T-cell (primary cell): ENCODE results near the gene ZNF211. TPM values are rescaled to one million over a fixed set of nuclear protein-coding genes. Genes with fewer than 3 reads are reported as not detected.
A peak's percentile ranks its signal among the peaks of the same experiment; 100 is the strongest.

Experiments
- ATAC-seq, 4 experiments: fragments of 200-7000 bp in 3 of 4; fragments of 150-1000 bp in 1 of 4; cut with Tn5 transposase; replicated peaks in 1 of 4; 1 replicate in 3 of 4; 2 replicates in 1 of 4; pipeline ENCODE4 v1.10.0; 2021; ENCODE audit warnings: moderate library complexity in 3 of 4, mild to moderate bottlenecking in 2 of 4, moderate number of reproducible peaks in 1 of 4
- CTCF ChIA-PET, 2 donors: fragments of 300-600 bp; sonication (Branson Sonifier 250); formaldehyde crosslinking; loops; one replicate each; lab custom pipeline; 2022; ENCODE audit warnings: antibody characterized with exemption in 2 of 2; lab: Charles Lee
- POLR2A ChIA-PET, 2 donors: fragments of 300-600 bp; sonication (Branson Sonifier 250); formaldehyde crosslinking; loops; one replicate each; lab custom pipeline; 2022; ENCODE audit warnings: antibody characterized with exemption in 2 of 2; lab: Charles Lee
- DNase-seq, 35 experiments: peaks; one replicate each; pipeline versions ENCODE4 v3.0.0 to v3.0.0-alpha.2; 2013 to 2023
- H3K27ac ChIP-seq: one replicate; pipeline ENCODE4 v1.5.1; 2013; ENCODE audit warnings: low read length
- H3K27me3 ChIP-seq, 2 experiments: replicated peaks in 1 of 2; 1 replicate in 1 of 2; 2 replicates in 1 of 2; pipeline versions ENCODE4 v1.6.1 to v1.7.0; 2013; ENCODE audit warnings: low read length in 1 of 2, mixed read lengths in 1 of 2; ENCODE audit not compliant: control insufficient read depth in 2 of 2, insufficient read depth in 2 of 2; ENCODE audit errors: extremely low read depth in 1 of 2
- H3K36me3 ChIP-seq, 2 donors: 1 replicate in 1 of 2; 2 replicates in 1 of 2; pipeline versions ENCODE4 v1.6.1 to v1.7.0; 2013; ENCODE audit warnings: low read length in 1 of 2; ENCODE audit not compliant: control insufficient read depth in 2 of 2, insufficient read depth in 1 of 2; ENCODE audit errors: extremely low read depth in 1 of 2
- H3K4me1 ChIP-seq, 2 experiments: 1 replicate in 1 of 2; 2 replicates in 1 of 2; pipeline versions ENCODE4 v1.6.1 to v1.7.0; 2013; ENCODE audit warnings: low read length in 2 of 2, mixed read lengths in 1 of 2; ENCODE audit not compliant: insufficient read depth in 2 of 2, control insufficient read depth in 1 of 2; ENCODE audit errors: extremely low read depth in 1 of 2
- H3K4me3 ChIP-seq, 2 donors: 1 replicate in 1 of 2; 2 replicates in 1 of 2; pipeline versions ENCODE4 v1.5.1 to v1.7.0; 2013; ENCODE audit warnings: mild to moderate bottlenecking in 2 of 2, low read length in 1 of 2, moderate library complexity in 1 of 2; ENCODE audit not compliant: control insufficient read depth in 1 of 2; ENCODE audit errors: extremely low read depth in 1 of 2
- H3K9me3 ChIP-seq: 2 replicates; pipeline ENCODE4 v1.7.0; 2013
- H3K27ac Mint-ChIP-seq, 2 donors: one replicate each; pipeline ENCODE4 v1.8.0; 2020 to 2021; ENCODE audit warnings: mild to moderate bottlenecking in 2 of 2, mixed read lengths in 2 of 2
- H3K27me3 Mint-ChIP-seq, 2 donors: one replicate each; pipeline ENCODE4 v1.8.0; 2021 to 2022; ENCODE audit warnings: mixed read lengths in 2 of 2
- H3K36me3 Mint-ChIP-seq: one replicate; pipeline ENCODE4 v1.8.0; 2021; ENCODE audit warnings: mixed read lengths
- H3K4me1 Mint-ChIP-seq, 3 donors: one replicate each; pipeline ENCODE4 v1.8.0; 2020 to 2022; ENCODE audit warnings: mixed read lengths in 3 of 3, mild to moderate bottlenecking in 1 of 3
- H3K4me3 Mint-ChIP-seq, 3 donors: one replicate each; pipeline ENCODE4 v1.8.0; 2020 to 2022; ENCODE audit warnings: mild to moderate bottlenecking in 3 of 3, mixed read lengths in 3 of 3, moderate library complexity in 3 of 3
- H3K9me3 Mint-ChIP-seq, 3 donors: one replicate each; pipeline ENCODE4 v1.8.0; 2020 to 2022; ENCODE audit warnings: mixed read lengths in 3 of 3
- WGBS: methylation state at CpG from one replicate; pipeline ENCODE4 v1.1.5; 2013; ENCODE audit warnings: missing lambda C conversion rate; ENCODE audit not compliant: insufficient coverage; 5-methylcytosine and 5-hydroxymethylcytosine counted together
- total RNA-seq, 35 experiments: library from RNA in 6 of 35; stranded (reverse) in 6 of 35; fragments of 120-200 nt in 1 of 35; gene quantifications; one replicate each; pipeline versions ENCODE4 v1.2.1 to v1.2.4 and lab custom pipeline; 2013 to 2026

ZNF211 gene
- total RNA-seq, 5 donors from 2014 or later (not counting 1 experiment from before 2014, with no cell fraction given): 30.7 to 40.5 (median 34.7) TPM

DNA sequence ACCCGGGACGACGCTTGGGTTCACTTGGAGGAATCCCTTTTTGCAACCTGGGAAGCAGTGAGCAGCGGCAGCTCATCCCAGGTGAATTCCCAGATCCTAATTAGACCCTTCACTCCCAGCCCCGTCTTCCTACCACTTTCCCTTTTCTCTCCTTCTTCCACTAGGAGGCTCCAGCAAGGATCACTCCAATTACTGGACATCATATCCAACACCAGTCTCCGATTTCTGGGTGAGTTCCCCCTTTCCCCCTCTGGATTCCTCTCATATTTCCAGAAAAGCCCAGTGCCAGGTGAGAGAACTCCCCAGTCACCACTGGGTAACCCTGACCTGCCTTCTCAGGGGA lies 18.7 kb downstream of the ZNF211 start:
- Histone ChIP-seq H3K27me3 (peaks cover 0 to 7% of the 10 kb centered on the region in 2 experiments), H3K27ac (no peak overlapping the region), H3K36me3 (no peaks in the 10 kb centered on the region), H3K9me3 (no peaks in the 10 kb centered on the region), H3K4me3 (peak overlapping the region in 1 of 2 donors; percentile 5), H3K4me1 (peaks cover 2 to 4% of the 10 kb centered on the region in 2 experiments)
- Mint-ChIP-seq H3K27ac (no peak overlapping the region), H3K9me3 (peaks cover 45 to 71% (median 63%) of the 10 kb centered on the region in 3 donors), H3K4me3 (peak overlapping the region in 1 of 3 donors; percentile 14), H3K4me1 (peaks cover 4 to 9% (median 8%) of the 10 kb centered on the region in 3 donors), H3K27me3 (peaks cover 23 to 29% of the 10 kb centered on the region in 2 donors), H3K36me3 (peaks cover 31% of the 10 kb centered on the region)
- DNase-seq (no peak), ATAC-seq (no peak)
- 80% methylated on average over 6 of the region's 6 CpGs for WGBS
- ChIA-PET POLR2A (no interaction called here), CTCF (no interaction called here)

DNA sequence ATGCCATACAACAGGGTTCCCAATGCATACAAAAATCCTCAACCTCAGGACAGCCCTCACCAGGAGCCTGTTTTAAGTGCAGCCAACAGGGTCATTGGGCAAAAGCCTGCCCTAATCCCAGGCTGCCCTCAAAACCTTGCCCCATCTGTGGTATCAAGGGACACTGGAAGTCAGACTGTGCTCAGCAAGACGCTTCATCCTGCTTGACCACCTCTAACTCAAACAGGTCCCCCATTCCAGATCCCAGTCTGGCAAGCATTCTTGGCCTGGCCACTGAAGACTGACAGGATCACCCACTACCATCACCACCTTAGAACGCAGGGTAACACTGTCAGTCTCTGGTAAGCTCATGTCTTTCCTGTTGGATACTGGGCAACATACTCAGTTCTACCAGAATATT lies 20.7 kb downstream of the ZNF211 start:
- no peaks in the 10 kb centered on the region for H3K36me3 ChIP-seq
- H3K4me3 ChIP-seq: no peak overlapping the region
- 75% methylated on average over 1 of the region's 2 CpGs for WGBS
- CTCF ChIA-PET: no interaction called here
- H3K27ac ChIP-seq: no peak overlapping the region
- H3K36me3 Mint-ChIP-seq: peaks cover 26% of the 10 kb centered on the region
- POLR2A ChIA-PET: no interaction called here
- peaks cover 0 to 7% of the 10 kb centered on the region in 2 experiments for H3K27me3 ChIP-seq
- H3K27ac Mint-ChIP-seq: no peak overlapping the region
- peaks cover 41 to 59% (median 53%) of the 10 kb centered on the region in 3 donors for H3K9me3 Mint-ChIP-seq
- H3K4me1 Mint-ChIP-seq: peaks cover 4 to 9% (median 8%) of the 10 kb centered on the region in 3 donors
- no peak overlapping the region for H3K4me3 Mint-ChIP-seq
- H3K27me3 Mint-ChIP-seq: peaks cover 24 to 33% of the 10 kb centered on the region in 2 donors
- no peaks in the 10 kb centered on the region for H3K9me3 ChIP-seq
- DNase-seq (no peak), ATAC-seq (no peak)
- peaks cover 2 to 4% of the 10 kb centered on the region in 2 experiments for H3K4me1 ChIP-seq

DNA sequence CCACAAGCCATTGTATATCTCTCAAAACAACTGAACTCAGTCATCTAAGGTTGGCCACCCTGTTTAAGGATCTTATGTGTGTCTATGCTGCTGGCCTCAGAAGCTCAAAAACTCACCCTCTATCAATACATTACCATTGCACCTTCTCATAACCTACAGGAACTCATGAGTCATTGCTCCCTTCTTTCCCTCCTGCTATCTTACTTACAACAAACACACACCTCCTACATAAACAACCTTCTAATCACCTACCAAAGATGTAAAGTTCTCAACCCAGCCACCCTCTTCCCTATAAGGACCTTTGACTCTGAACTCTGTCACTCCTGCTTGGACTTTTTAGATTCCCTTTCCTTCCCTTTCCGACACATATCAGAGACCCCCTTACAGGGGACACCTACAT lies 22.5 kb downstream of the ZNF211 start:
- H3K4me1 Mint-ChIP-seq: peaks cover 4 to 9% (median 8%) of the 10 kb centered on the region in 3 donors
- WGBS: 90% methylated on average over 1 of the region's 1 CpG
- POLR2A ChIA-PET: no interaction called here
- DNase-seq (no peak), ATAC-seq (no peak)
- H3K27ac ChIP-seq: no peak overlapping the region
- no peaks in the 10 kb centered on the region for H3K9me3 ChIP-seq
- peaks cover 26% of the 10 kb centered on the region for H3K36me3 Mint-ChIP-seq
- H3K9me3 Mint-ChIP-seq: peaks cover 44 to 54% (median 48%) of the 10 kb centered on the region in 3 donors
- H3K27me3 ChIP-seq: peaks cover 0 to 7% of the 10 kb centered on the region in 2 experiments
- H3K4me3 ChIP-seq: no peak overlapping the region
- H3K4me1 ChIP-seq: peaks cover 2 to 4% of the 10 kb centered on the region in 2 experiments
- CTCF ChIA-PET: no interaction called here
- H3K27ac Mint-ChIP-seq: no peak overlapping the region
- H3K4me3 Mint-ChIP-seq: no peak overlapping the region
- peaks cover 36 to 39% of the 10 kb centered on the region in 2 donors for H3K27me3 Mint-ChIP-seq
- H3K36me3 ChIP-seq: no peaks in the 10 kb centered on the region

DNA sequence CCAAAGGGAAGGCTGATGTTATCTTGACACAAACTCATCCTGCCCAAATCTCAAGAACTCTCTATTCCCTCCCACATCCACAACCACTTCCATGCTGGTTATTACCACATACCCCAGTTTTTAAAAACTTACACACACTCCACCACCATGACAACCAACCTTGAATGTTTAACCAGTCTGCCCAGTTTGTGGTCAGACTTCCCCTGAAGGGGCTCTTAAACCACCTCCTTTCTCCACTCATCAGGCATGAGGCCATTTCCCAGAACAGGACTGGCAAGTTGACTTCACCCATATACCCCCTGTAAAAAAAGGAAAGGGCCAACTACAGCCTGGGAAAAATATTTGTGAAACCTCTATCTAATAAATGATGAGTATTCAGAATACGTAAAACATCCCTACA lies 23.4 kb downstream of the ZNF211 start:
- H3K4me1 Mint-ChIP-seq: peaks cover 3 to 7% (median 7%) of the 10 kb centered on the region in 3 donors
- POLR2A ChIA-PET: no interaction called here
- no peak for DNase-seq
- peaks cover 47 to 52% (median 48%) of the 10 kb centered on the region in 3 donors for H3K9me3 Mint-ChIP-seq
- H3K36me3 Mint-ChIP-seq: peaks cover 26% of the 10 kb centered on the region
- H3K4me1 ChIP-seq: peaks cover 1 to 2% of the 10 kb centered on the region in 2 experiments
- no peaks in the 10 kb centered on the region for H3K9me3 ChIP-seq
- H3K27ac Mint-ChIP-seq: no peak overlapping the region
- H3K4me3 Mint-ChIP-seq: no peak overlapping the region
- WGBS: no CpG with 5 or more reads among the region's 1 CpG
- no peak overlapping the region for H3K27ac ChIP-seq
- peaks cover 0 to 7% of the 10 kb centered on the region in 2 experiments for H3K27me3 ChIP-seq
- peaks cover 44 to 45% of the 10 kb centered on the region in 2 donors for H3K27me3 Mint-ChIP-seq
- ATAC-seq: no peak
- no peaks in the 10 kb centered on the region for H3K36me3 ChIP-seq
- CTCF ChIA-PET: no interaction called here
- H3K4me3 ChIP-seq: no peak overlapping the region

DNA sequence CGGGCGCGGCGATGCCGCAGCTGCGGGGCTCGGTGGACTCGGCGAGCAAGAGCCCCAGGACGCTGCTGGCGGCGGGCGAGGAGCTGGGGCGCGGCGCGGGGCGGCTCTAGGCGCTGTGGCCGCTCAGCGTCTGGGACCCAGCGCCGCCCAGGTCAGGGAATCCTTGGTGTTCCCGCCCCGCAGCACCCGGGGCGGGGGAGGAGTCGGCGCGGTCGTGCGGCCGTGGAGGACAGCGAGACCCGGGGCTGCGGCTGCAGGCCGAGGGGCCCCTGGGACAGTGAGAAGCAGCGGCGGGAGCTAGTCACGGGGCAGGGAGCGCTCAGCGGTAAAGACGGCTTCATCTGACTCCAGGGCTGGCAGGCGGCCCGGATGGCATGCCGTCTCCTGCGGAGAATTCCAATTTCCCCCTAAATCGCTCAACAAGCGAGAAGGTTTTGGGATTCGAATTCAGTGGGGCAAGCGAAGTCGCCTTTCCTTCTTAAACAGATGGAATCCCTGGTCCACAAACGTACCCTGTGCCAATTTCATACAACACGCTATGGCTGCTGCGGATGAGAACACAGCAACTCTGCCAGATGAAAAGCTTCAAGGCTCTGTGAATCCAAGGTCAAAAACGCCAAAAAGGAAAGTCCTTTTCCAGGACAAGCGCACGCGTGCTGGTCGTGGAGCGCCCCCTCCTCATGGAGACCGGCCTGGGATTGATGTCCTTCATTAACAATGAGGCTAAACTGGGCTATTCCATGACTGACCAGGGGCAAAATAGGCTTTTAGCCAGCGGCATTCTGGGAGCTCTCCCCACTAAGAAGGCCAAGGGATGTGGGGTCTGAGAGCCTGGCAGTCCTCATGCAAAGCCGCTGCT lies 31.5 kb downstream of the ZNF211 start:
- Mint-ChIP-seq H3K4me1 (peaks cover 8 to 10% (median 9%) of the 10 kb centered on the region in 3 donors), H3K9me3 (peaks cover 2 to 15% (median 3%) of the 10 kb centered on the region in 3 donors), H3K27me3 (peaks cover 40 to 52% of the 10 kb centered on the region in 2 donors), H3K36me3 (no peaks in the 10 kb centered on the region), H3K4me3 (peak overlapping the region; percentile 28 to 85 (median 62)), H3K27ac (no peak overlapping the region)
- Histone ChIP-seq H3K4me1 (peaks cover 2 to 9% of the 10 kb centered on the region in 2 experiments), H3K27me3 (peaks cover 11 to 51% of the 10 kb centered on the region in 2 experiments), H3K36me3 (no peaks in the 10 kb centered on the region), H3K27ac (no peak overlapping the region), H3K4me3 (peak overlapping the region in 1 of 2 donors; percentile 58), H3K9me3 (no peaks in the 10 kb centered on the region)
- 6% methylated on average over 63 of the region's 64 CpGs for WGBS
- peak in 2 of 35 experiments; percentile 4 to 18 for DNase-seq
- ChIA-PET CTCF (interaction anchor here in 1 of 2 donors (1.3 kb wide), 1 partner anchor 17 kb away, joined by 3 read pairs; the partner anchor contains the start of gene ZNF551), POLR2A (no interaction called here)
- ATAC-seq: peak; percentile 48 to 53 (median 52)

DNA sequence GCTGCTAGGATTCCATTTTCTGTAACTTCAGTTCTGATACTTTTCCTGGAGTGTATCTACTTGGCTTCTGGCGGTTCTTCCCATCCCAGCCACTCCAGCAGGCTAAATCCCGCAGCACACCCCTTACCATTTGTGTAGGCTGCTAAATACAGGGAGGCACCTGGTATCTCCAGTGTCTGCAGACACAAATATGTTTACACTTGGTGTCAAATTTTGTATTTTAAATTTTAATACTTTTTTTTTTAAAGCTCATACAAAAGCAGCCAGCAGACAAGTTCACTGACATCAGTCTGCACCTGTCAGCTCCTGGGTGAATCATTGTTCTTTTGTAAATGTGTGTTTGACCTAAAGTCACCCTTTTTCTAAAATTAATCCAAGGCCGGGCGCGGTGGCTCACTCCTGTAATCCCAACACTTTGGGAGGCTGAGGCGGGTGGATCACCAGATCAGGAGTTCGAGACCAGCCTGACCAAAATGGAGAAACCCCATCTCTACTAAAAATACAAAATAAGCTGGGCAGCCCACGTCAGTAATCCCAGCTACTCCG lies 32.4 kb downstream of the ZNF211 start:
- Mint-ChIP-seq H3K4me3 (peak overlapping the region; percentile 13 to 85 (median 31)), H3K36me3 (no peaks in the 10 kb centered on the region), H3K4me1 (peaks cover 8 to 10% (median 9%) of the 10 kb centered on the region in 3 donors), H3K27ac (no peak overlapping the region), H3K9me3 (peaks cover 0 to 11% (median 2%) of the 10 kb centered on the region in 3 donors), H3K27me3 (peaks cover 36 to 46% of the 10 kb centered on the region in 2 donors)
- Histone ChIP-seq H3K9me3 (no peaks in the 10 kb centered on the region), H3K4me1 (peaks cover 2 to 9% of the 10 kb centered on the region in 2 experiments), H3K27ac (no peak overlapping the region), H3K36me3 (no peaks in the 10 kb centered on the region), H3K4me3 (no peak overlapping the region), H3K27me3 (peaks cover 11 to 51% of the 10 kb centered on the region in 2 experiments)
- POLR2A ChIA-PET: no interaction called here
- CTCF ChIA-PET: interaction anchor here in 1 of 2 donors (1.3 kb wide), 1 partner anchor 16 kb away, joined by 3 read pairs; the partner anchor contains the start of gene ZNF551
- DNase-seq: no peak
- no peak for ATAC-seq
- WGBS: no CpG with 5 or more reads among the region's 9 CpGs
